Activated CD4-positive, alpha-beta T cell treated with anti-CD3 and anti-CD28 coated beads, Interleukin-2, amount 50 U/mL, for 16 hours (primary cell): ENCODE data around the gene CNGA4.
"Not testable (repeated sequence)": the region's sequence is repeated elsewhere in the genome, so short reads cannot be mapped to it uniquely, and the experiment has no call there.

Experiments used
- DNase-seq: peaks from one replicate; pipeline ENCODE4 v3.0.0-alpha.2; 2020

CNGA4 gene

DNA sequence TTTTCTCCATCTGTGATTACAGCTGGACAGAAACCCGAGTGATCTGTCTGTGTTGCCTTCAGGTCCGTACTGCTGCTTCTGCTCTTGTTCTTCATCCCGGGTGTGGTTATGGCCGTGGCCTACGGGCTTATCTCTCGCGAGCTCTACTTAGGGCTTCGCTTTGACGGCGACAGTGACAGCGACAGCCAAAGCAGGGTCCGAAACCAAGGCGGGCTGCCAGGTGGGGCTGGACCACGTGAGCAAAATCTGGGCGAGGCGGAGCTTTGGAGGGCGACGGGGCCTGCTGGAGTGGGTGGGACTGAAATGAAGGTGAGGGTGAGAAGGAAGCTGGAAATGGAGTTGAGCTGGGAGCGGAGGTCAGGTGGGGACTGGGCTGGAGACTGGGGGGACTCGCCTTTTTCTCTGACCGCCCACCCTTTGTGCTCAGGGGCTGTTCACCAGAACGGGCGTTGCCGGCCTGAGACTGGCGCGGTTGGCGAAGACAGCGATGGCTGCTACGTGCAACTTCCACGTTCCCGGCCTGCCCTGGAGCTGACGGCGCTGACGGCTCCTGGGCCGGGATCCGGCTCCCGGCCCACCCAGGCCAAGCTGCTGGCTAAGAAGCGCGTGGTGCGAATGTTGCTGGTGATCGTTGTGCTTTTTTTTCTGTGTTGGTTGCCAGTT lies 31.8 kb downstream of the CNGA4 start:
- no peak for DNase-seq

- no peak for DNase-seq
These were observed 32.7 kb downstream of the CNGA4 start for GRCh38 chr11:6271598-6271997.

GRCh38 chr11:6273188-6273587 lies 34.3 kb downstream of the CNGA4 start:
- no peak for DNase-seq

- DNase-seq = not testable (repeated sequence)
These were observed 41.9 kb downstream of the CNGA4 start for GRCh38 chr11:6280809-6281208.

GRCh38 chr11:6283453-6284023 lies 44.6 kb downstream of the CNGA4 start:
- no peak for DNase-seq

GRCh38 chr11:6284250-6284649 lies 45.4 kb downstream of the CNGA4 start:
- DNase-seq = no peak

- no peak for DNase-seq
These were observed 46.1 kb downstream of the CNGA4 start for GRCh38 chr11:6285019-6285418.
